GM12878 (cell line): Measurements from ENCODE around the gene LEMD3. TPM values are rescaled to one million over a fixed set of nuclear protein-coding genes. Genes with fewer than 3 reads are reported as not detected.

Experiments used
- ATAC-seq: fragments of 200-7000 bp; cut with Tn5 transposase; 3 replicates; pipeline ENCODE4 v1.9.1; 2020; ENCODE audit warnings: mild to moderate bottlenecking, moderate library complexity
- BruUV-seq: library from RNA; stranded (reverse); fragments of 400-500 nt; replicated peaks from 2 replicates; lab custom pipeline; 2021; lab: Mats Ljungman, UMichigan
- CTCF ChIA-PET: fragments of 300-600 bp; sonication (Branson Sonifier 250); formaldehyde crosslinking; extraction: SDS; loops from one replicate; lab custom pipeline; 2021; ENCODE audit warnings: inconsistent platforms; lab: Yijun Ruan, JAX
- POLR2A ChIA-PET: fragments of 350-600 bp; formaldehyde crosslinking; extraction: SDS; loops from one replicate; lab custom pipeline; 2021; ENCODE audit warnings: inconsistent platforms; lab: Charles Lee
- RAD21 ChIA-PET: fragments of 300-600 bp; sonication (Branson Sonifier 250); formaldehyde crosslinking; loops from one replicate; lab custom pipeline; 2023; ENCODE audit warnings: antibody characterized with exemption; ENCODE audit not compliant: unreplicated experiment; lab: Charles Lee
- SMC1A ChIA-PET: fragments of 300-600 bp; sonication (Branson Sonifier 250); formaldehyde crosslinking; loops from one replicate; lab custom pipeline; 2023; ENCODE audit not compliant: unreplicated experiment, uncharacterized antibody; lab: Charles Lee
- DNase-seq: peaks from one replicate; pipeline ENCODE4 v3.0.0-alpha.2; 2011; ENCODE audit warnings: low read depth, low spot score
- FAIRE-seq: peaks from 3 replicates; lab custom pipeline; 2011; peaks lifted over from hg19 to GRCh38; lab: Jason Lieb, UNC
- H2AFZ ChIP-seq: 2 replicates; pipeline ENCODE4 v1.6.0; 2011; ENCODE audit warnings: low read depth, low read length, control low read depth; ENCODE audit not compliant: control insufficient read depth
- H3K27ac ChIP-seq: 2 replicates; pipeline ENCODE4 v1.5.1; 2011; ENCODE audit warnings: control low read depth; ENCODE audit not compliant: control insufficient read depth, insufficient read depth
- H3K27me3 ChIP-seq, 2 experiments: replicated peaks in 1 of 2; 2 replicates each; pipeline versions ENCODE4 v1.6.0 to v1.6.1; 2011; ENCODE audit warnings: low read length in 1 of 2; ENCODE audit not compliant: control insufficient read depth in 2 of 2, insufficient read depth in 2 of 2
- H3K36me3 ChIP-seq, 2 experiments: 2 replicates each; pipeline ENCODE4 v1.5.1; 2011; ENCODE audit warnings: low read length in 1 of 2; ENCODE audit not compliant: control insufficient read depth in 2 of 2, insufficient read depth in 2 of 2
- H3K4me1 ChIP-seq: 2 replicates; pipeline ENCODE4 v1.6.1; 2011; ENCODE audit warnings: mild to moderate bottlenecking, low read length, moderate library complexity, mixed read lengths; ENCODE audit not compliant: control insufficient read depth, insufficient read depth
- H3K4me2 ChIP-seq: 2 replicates; pipeline ENCODE4 v1.6.0; 2011; ENCODE audit warnings: control low read depth; ENCODE audit not compliant: control insufficient read depth, insufficient read depth
- H3K4me3 ChIP-seq: fragments of 200-600 bp; sonication (generic); 2 replicates; pipeline ENCODE4 v1.5.1; 2016
- H3K79me2 ChIP-seq: 2 replicates; pipeline ENCODE4 v1.6.0; 2011; ENCODE audit warnings: low read length; ENCODE audit not compliant: control insufficient read depth, insufficient read depth
- H3K9ac ChIP-seq: 2 replicates; pipeline ENCODE4 v1.8.0; 2011; ENCODE audit warnings: low read length, control low read depth, mixed read lengths; ENCODE audit not compliant: control insufficient read depth, insufficient read depth
- H3K9me3 ChIP-seq: replicated peaks from 3 replicates; pipeline ENCODE4 v1.5.1; 2011; ENCODE audit warnings: mild to moderate bottlenecking, low read length; ENCODE audit not compliant: control insufficient read depth, insufficient read depth
- H4K20me1 ChIP-seq: 2 replicates; pipeline ENCODE4 v1.6.0; 2011; ENCODE audit not compliant: control insufficient read depth, insufficient read depth
- BCL3 ChIP-seq: IDR thresholded peaks from 2 replicates; pipeline ENCODE4 v1.6.1; 2011; ENCODE audit warnings: borderline replicate concordance, low read depth, mild to moderate bottlenecking, moderate library complexity, low read length; ENCODE audit not compliant: insufficient read depth, poor library complexity, severe bottlenecking
- BHLHE40 ChIP-seq, 2 experiments: fragments of 450-650 bp in 1 of 2; IDR thresholded peaks; 2 replicates each; pipeline ENCODE4 v1.6.1; 2011 to 2017; ENCODE audit warnings: low read depth in 2 of 2, borderline replicate concordance in 1 of 2, improper control_type of control experiment in 1 of 2, low read length in 1 of 2, mild to moderate bottlenecking in 1 of 2
- CREB1 ChIP-seq: IDR thresholded peaks from 2 replicates; pipeline ENCODE4 v1.6.1; 2012; ENCODE audit warnings: low read depth, mild to moderate bottlenecking, inconsistent platforms
- FOXM1 ChIP-seq: IDR thresholded peaks from 2 replicates; pipeline ENCODE4 v1.6.1; 2012; ENCODE audit warnings: low read depth, mild to moderate bottlenecking, inconsistent platforms, low read length, moderate library complexity
- JUND ChIP-seq: IDR thresholded peaks from 2 replicates; pipeline ENCODE4 v1.6.1; 2012; ENCODE audit warnings: low read depth, mild to moderate bottlenecking, low read length, improper control_type of control experiment, moderate library complexity
- PKNOX1 ChIP-seq: fragments of 450-650 bp; IDR thresholded peaks from 2 replicates; pipeline ENCODE4 v1.6.1; 2016; ENCODE audit warnings: mild to moderate bottlenecking
- SIX5 ChIP-seq: IDR thresholded peaks from 2 replicates; pipeline ENCODE4 v1.6.1; 2011; ENCODE audit warnings: mild to moderate bottlenecking, low read depth, low read length, moderate library complexity; ENCODE audit not compliant: severe bottlenecking
- SUPT20H ChIP-seq: IDR thresholded peaks from 2 replicates; pipeline ENCODE4 v1.6.1; 2011; ENCODE audit warnings: low read depth, mild to moderate bottlenecking, low read length, moderate library complexity, borderline replicate concordance; ENCODE audit not compliant: control insufficient read depth
- YY1 ChIP-seq: IDR thresholded peaks from 2 replicates; pipeline ENCODE4 v1.6.1; 2011; ENCODE audit warnings: low read depth, mild to moderate bottlenecking, low read length
- ZNF622 ChIP-seq: fragments of 450-650 bp; IDR thresholded peaks from 2 replicates; pipeline ENCODE4 v1.6.1; 2017; ENCODE audit warnings: mild to moderate bottlenecking, inconsistent platforms
- in situ Hi-C: fragments of 300-500 bp; cut with MboI; formaldehyde crosslinking; loops from 9 replicates; pipeline ENCODE4 v1.14.3; 2018; ENCODE audit warnings: mixed read lengths
- intact Hi-C: fragments of 100-400 bp; cut with micrococcal nuclease; formaldehyde crosslinking; loops from one replicate; pipeline ENCODE4 v1.14.2; 2022; ENCODE audit not compliant: unreplicated experiment
- polyA plus RNA-seq, 11 experiments: library from polyadenylated mRNA; depleted of rRNA in 4 of 11; unstranded in 6 of 11; stranded (reverse) in 5 of 11; fragments of >200 nt; fragmentation: Nextera tagmentation in 4 of 11; fragmentation: Illumina TruSeq in 1 of 11; extraction: Ambion mirVana in 4 of 11; extraction: Trizol in 1 of 11; gene quantifications; 1 replicate in 1 of 11; 2 replicates in 10 of 11; pipeline versions ENCODE4 v1.2.1 to v1.2.3, GENCODE V29; 2011 to 2016; ENCODE audit warnings: inconsistent platforms in 2 of 11, missing spikeins in 2 of 11, low read depth in 1 of 11
- total RNA-seq, 4 experiments: library from RNA; depleted of rRNA in 3 of 4; stranded (reverse); fragments of >200 nt in 3 of 4; fragmentation: Illumina TruSeq in 1 of 4; extraction: Trizol in 1 of 4; gene quantifications; 2 replicates each; pipeline versions ENCODE4 v1.2.1 to v1.2.3, GENCODE V29; 2013 to 2021
- TF ChIP-seq, protein P1 (sequence below): IDR thresholded peaks from 2 replicates; pipeline ENCODE4 v1.6.1; 2011; ENCODE audit warnings: low read depth, low read length, improper control_type of control experiment, borderline replicate concordance
- TF ChIP-seq, protein P2 (sequence below): fragments of 450-650 bp; formaldehyde crosslinking; IDR thresholded peaks from 2 replicates; pipeline ENCODE4 v1.4.0; 2022; ENCODE audit warnings: mild to moderate bottlenecking, moderate library complexity
- TF ChIP-seq, protein P3 (sequence below): IDR thresholded peaks from 2 replicates; pipeline ENCODE4 v1.6.1; 2012; ENCODE audit warnings: low read depth, low read length, improper control_type of control experiment

Gene LEMD3
- total and polyA plus RNA-seq, 10 of the 15 experiments (the other 5 are each of a cell fraction or from before 2014, with no cell fraction given): 7.5 to 26.0 (median 16.5) TPM

- RAD21 ChIA-PET: no interaction called here
- FAIRE-seq: no peak
- POLR2A ChIA-PET: no interaction called here
- TF ChIP-seq JUND: no peak
- TF ChIP-seq BCL3: no peak
- TF ChIP-seq YY1: no peak
- TF ChIP-seq FOXM1: no peak
- no peak for TF ChIP-seq CREB1
- no peak for TF ChIP-seq SIX5
- TF ChIP-seq PKNOX1: no peak
- no peak for TF ChIP-seq ZNF622
- TF ChIP-seq BHLHE40 (IDR thresholded peaks at IDR 0.05; ENCODE audit: borderline replicate concordance in 1 of 2, low read depth in 2 of 2, low read length in 1 of 2): no peak
- TF ChIP-seq, protein P1, sequence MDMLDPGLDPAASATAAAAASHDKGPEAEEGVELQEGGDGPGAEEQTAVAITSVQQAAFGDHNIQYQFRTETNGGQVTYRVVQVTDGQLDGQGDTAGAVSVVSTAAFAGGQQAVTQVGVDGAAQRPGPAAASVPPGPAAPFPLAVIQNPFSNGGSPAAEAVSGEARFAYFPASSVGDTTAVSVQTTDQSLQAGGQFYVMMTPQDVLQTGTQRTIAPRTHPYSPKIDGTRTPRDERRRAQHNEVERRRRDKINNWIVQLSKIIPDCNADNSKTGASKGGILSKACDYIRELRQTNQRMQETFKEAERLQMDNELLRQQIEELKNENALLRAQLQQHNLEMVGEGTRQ: no peak
- TF ChIP-seq, protein P2, sequence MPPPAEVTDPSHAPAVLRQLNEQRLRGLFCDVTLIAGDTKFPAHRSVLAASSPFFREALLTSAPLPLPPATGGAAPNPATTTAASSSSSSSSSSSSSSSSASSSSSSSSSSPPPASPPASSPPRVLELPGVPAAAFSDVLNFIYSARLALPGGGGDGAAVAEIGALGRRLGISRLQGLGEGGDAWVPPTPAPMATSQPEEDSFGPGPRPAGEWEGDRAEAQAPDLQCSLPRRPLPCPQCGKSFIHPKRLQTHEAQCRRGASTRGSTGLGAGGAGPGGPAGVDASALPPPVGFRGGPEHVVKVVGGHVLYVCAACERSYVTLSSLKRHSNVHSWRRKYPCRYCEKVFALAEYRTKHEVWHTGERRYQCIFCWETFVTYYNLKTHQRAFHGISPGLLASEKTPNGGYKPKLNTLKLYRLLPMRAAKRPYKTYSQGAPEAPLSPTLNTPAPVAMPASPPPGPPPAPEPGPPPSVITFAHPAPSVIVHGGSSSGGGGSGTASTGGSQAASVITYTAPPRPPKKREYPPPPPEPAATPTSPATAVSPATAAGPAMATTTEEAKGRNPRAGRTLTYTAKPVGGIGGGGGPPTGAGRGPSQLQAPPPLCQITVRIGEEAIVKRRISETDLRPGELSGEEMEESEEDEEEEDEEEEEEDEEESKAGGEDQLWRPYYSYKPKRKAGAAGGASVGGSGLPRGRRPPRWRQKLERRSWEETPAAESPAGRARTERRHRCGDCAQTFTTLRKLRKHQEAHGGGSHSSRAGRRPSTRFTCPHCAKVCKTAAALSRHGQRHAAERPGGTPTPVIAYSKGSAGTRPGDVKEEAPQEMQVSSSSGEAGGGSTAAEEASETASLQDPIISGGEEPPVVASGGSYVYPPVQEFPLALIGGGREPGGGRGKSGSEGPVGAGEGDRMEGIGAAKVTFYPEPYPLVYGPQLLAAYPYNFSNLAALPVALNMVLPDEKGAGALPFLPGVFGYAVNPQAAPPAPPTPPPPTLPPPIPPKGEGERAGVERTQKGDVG: no peak
- TF ChIP-seq SUPT20H: no peak
- TF ChIP-seq, protein P3, sequence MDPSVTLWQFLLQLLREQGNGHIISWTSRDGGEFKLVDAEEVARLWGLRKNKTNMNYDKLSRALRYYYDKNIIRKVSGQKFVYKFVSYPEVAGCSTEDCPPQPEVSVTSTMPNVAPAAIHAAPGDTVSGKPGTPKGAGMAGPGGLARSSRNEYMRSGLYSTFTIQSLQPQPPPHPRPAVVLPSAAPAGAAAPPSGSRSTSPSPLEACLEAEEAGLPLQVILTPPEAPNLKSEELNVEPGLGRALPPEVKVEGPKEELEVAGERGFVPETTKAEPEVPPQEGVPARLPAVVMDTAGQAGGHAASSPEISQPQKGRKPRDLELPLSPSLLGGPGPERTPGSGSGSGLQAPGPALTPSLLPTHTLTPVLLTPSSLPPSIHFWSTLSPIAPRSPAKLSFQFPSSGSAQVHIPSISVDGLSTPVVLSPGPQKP: no peak
- H4K20me1 ChIP-seq: no peaks in the 10 kb centered on the region
- no peak for DNase-seq
- no peak for ATAC-seq
- no peaks in the 10 kb centered on the region for H3K36me3 ChIP-seq
- H3K4me3 ChIP-seq: no peak overlapping the region
- CTCF ChIA-PET: no interaction called here
- intact Hi-C loops: no loop called here
- no peak overlapping the region for H3K27ac ChIP-seq
- SMC1A ChIA-PET: no interaction called here
- H3K9me3 ChIP-seq: no peaks in the 10 kb centered on the region; the same call in 2 of the 3 replicates
- H3K4me1 ChIP-seq: peaks cover 15% of the 10 kb centered on the region
- in situ Hi-C loops: no loop called here
- no TSS peak for BruUV-seq
- H3K4me2 ChIP-seq: no peak overlapping the region
- no peaks in the 10 kb centered on the region for H3K79me2 ChIP-seq
- no peak overlapping the region for H3K9ac ChIP-seq
- no peak overlapping the region for H2AFZ ChIP-seq
- no peaks in the 10 kb centered on the region for H3K27me3 ChIP-seq
These were observed 17.4 kb upstream of the LEMD3 start for GRCh38 chr12:65152012-65152411.
